ENCODE results near the gene ZSWIM2.
"Not testable (repeated sequence)": the region's sequence is repeated elsewhere in the genome, so short reads cannot be mapped to it uniquely, and the experiment has no call there.

The ZSWIM2 gene

DNA sequence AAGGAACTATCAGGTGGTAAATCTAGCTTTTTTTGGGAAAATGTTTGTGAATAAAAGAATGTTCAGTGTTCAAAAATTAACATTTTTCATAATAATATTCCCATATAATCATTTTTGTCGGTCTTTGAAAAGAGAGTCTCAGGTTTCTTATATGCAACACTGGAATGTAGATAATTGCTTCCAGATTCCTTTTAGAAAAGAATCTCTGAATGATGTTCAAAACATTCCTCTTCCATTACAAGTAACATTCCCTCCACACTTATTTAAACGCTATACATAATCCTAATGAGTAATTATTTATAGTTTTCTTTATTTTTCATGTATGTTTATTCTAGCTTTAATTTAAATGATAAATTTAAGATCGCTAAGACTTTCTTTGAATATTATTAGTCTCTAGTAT is 7.0 kb downstream of the ZSWIM2 start:
- TF ChIP-seq, protein P1, sequence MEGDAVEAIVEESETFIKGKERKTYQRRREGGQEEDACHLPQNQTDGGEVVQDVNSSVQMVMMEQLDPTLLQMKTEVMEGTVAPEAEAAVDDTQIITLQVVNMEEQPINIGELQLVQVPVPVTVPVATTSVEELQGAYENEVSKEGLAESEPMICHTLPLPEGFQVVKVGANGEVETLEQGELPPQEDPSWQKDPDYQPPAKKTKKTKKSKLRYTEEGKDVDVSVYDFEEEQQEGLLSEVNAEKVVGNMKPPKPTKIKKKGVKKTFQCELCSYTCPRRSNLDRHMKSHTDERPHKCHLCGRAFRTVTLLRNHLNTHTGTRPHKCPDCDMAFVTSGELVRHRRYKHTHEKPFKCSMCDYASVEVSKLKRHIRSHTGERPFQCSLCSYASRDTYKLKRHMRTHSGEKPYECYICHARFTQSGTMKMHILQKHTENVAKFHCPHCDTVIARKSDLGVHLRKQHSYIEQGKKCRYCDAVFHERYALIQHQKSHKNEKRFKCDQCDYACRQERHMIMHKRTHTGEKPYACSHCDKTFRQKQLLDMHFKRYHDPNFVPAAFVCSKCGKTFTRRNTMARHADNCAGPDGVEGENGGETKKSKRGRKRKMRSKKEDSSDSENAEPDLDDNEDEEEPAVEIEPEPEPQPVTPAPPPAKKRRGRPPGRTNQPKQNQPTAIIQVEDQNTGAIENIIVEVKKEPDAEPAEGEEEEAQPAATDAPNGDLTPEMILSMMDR (IDR thresholded peaks at IDR 0.05), result no peak
- Histone ChIP-seq H3K27ac (no peak overlapping the region), H3K4me3 (no peak overlapping the region)
- no peak for DNase-seq (ENCODE audit: low spot score)

DNA sequence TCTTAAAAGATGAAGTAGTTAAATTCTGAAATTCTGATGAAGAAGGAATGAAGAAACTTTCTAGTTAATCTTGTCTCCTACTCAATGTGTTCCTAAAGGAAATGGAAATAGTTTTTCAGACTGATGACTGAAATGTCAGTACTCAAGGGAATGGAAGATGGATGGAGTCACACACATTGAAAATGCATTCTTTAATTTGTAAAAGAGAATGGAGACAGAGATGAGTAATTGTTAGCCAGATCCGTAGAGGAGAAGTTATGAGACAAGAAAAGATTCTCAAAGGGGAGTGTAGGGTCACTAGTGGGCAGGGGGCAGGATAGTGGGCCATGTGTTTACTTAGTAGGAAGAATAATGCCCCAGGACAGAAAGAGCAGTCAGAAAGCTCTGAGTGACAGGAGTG is 13.3 kb downstream of the ZSWIM2 start:
- Histone ChIP-seq H3K27ac (no peak overlapping the region), H3K4me3 (no peak overlapping the region)
- no peak for DNase-seq (ENCODE audit: low spot score)
- TF ChIP-seq, protein P1 (IDR thresholded peaks at IDR 0.05), result no peak

DNA sequence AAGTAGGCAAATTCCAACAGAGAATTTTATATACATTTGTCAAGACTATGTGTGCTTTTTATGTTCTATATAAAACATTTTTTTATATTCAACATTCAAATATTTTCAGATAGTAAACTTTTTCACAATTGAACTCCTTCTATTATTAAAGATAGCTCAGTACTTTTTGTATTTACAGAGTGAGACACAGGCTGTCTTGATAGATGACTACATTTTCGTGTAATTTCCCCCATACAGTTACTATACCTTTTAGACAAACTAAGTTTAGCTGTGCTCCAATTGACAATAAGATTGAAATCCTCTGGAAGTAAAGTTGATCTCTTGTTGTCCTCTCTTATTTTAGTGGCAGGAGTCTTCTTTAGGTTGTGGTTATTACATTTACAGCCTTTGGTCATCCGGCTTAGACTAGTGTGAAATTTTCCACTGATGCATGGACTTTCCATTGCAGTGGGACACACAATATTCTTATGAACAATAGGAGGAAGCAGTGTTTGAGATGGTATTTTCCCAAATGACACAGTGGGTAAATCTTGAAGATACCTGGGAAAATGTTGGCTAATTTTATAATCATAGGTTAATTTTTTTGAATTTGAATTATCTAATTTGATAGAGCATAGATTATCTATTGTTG is 21.0 kb downstream of the ZSWIM2 start:
- Histone ChIP-seq H3K27ac (no peak overlapping the region), H3K4me3 (no peak overlapping the region)
- DNase-seq (ENCODE audit: low spot score), result no peak
- TF ChIP-seq, protein P1 (IDR thresholded peaks at IDR 0.05), result no peak

DNA sequence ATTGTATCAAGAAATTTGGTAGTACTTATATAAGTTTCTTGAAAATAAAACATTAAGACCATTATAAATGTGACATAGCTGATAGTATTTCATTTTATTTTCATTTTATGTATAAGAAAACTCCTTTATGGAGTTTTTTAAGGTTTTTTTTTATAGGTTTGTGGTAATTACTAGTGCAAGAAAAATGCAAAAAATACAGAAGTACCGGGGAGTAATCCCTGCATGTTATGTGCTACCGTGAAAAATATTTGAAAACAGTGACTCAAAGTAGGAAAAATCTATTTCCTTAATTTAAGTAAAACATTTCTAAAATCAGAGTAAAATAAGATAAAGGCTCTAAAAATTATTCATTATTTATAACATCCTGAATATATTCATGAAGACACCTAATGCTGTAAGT is 21.6 kb downstream of the ZSWIM2 start:
- TF ChIP-seq, protein P1 (IDR thresholded peaks at IDR 0.05), result no peak
- no peak for DNase-seq (ENCODE audit: low spot score)
- H3K4me3 ChIP-seq, result no peak overlapping the region
- H3K27ac ChIP-seq, result no peak overlapping the region

DNA sequence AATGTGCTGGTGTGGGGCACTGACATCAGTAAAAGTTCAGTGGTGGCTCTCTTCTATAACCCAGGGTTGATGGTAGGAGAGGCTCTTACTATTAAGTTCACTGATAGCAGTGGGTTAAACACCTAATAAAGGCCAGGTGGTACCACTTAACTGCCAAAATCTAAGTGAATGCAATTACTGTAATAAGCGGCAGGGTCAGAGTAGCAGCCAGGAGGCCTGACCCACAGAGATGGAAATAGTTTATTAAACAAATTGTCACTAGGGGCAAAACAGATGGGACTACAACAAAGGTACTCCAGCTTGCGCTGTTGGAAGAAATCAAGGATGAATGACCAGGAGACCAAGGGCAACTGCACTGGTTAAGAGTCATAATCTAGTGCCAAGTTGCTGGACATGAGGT is 26.6 kb downstream of the ZSWIM2 start:
- DNase-seq (ENCODE audit: low spot score), result no peak
- no peak overlapping the region for H3K27ac ChIP-seq

DNA sequence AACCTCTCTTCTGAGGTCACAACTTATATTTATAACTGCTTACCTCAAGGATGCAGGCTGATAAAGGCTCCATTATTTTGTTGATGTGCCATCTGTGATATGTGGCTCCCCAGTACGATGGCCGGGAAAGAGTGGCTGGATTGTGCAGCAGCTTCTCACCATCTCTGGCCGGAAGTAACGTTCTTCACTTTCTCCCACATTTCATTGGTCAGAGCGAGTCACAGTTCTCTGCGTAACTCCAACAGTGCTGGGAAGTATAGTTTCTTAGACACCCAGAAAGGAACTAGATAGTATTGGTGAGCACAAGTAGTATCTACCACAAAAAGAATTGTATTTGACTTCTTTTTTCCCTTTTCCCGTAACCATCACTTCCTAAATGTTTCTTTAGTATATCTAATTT is 28.7 kb downstream of the ZSWIM2 start:
- H3K4me3 ChIP-seq, result no peak overlapping the region
- H3K27ac ChIP-seq, result no peak overlapping the region
- no peak for DNase-seq (ENCODE audit: low spot score)
- TF ChIP-seq, protein P1 (IDR thresholded peaks at IDR 0.05), result no peak

More for the DNA sequence above, 26.6 kb downstream of the ZSWIM2 start:
- H3K4me3 ChIP-seq, result no peak overlapping the region
- TF ChIP-seq, protein P1 (IDR thresholded peaks at IDR 0.05), result no peak

DNA sequence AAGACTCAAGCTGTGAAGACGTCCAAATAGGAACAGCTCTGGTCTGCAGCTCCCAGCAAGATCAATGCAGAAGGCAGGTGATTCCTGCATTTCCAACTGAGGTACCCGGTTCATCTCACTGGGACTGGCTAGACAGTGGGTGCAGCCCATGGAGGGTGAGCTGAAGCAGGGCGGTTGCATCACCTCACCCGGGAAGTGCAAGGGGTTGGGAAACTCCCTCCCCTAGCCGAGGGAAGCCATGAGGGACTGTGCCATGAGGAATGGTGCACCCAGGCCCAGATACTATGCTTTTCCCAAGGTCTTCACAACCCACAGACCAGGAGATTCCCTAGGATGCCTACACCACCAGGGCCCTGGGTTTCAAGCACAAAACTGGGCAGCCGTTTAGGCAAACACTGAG is 37.2 kb downstream of the ZSWIM2 start:
- not testable (repeated sequence) for DNase-seq (ENCODE audit: low spot score); H3K27ac ChIP-seq; H3K4me3 ChIP-seq

Data from coronary artery (tissue), 2 donors.